CD4-positive, alpha-beta T cell (primary cell): ENCODE results near the gene CORO7. TPM values are rescaled to one million over a fixed set of nuclear protein-coding genes. Genes with fewer than 3 reads are reported as not detected.

ENCODE experiments used
- ATAC-seq: fragments of 200-7000 bp; cut with Tn5 transposase; one replicate; pipeline ENCODE4 v1.10.0; 2022; ENCODE audit warnings: mild to moderate bottlenecking; ENCODE audit not compliant: poor library complexity
- CTCF ChIA-PET: fragments of 350-600 bp; sonication (Branson Sonifier 250); formaldehyde crosslinking; loops from one replicate; lab custom pipeline; 2021; ENCODE audit warnings: antibody characterized with exemption, inconsistent platforms; lab: Charles Lee
- POLR2A ChIA-PET: fragments of 350-600 bp; sonication (Branson Sonifier 250); formaldehyde crosslinking; loops from one replicate; lab custom pipeline; 2021; ENCODE audit warnings: antibody characterized with exemption, inconsistent platforms; lab: Charles Lee
- DNase-seq, 14 experiments: peaks; one replicate each; pipeline ENCODE4 v3.0.0-alpha.2; 2013 to 2020; ENCODE audit warnings: mixed read lengths in 2 of 14
- H3K27ac ChIP-seq, 2 donors: one replicate each; pipeline versions ENCODE4 v1.5.1 to v1.7.0; 2013; ENCODE audit warnings: low read length in 2 of 2, low read depth in 1 of 2, mild to moderate bottlenecking in 1 of 2
- H3K27me3 ChIP-seq, 2 experiments: 1 replicate in 1 of 2; 2 replicates in 1 of 2; pipeline versions ENCODE4 v1.6.1 to v1.7.0; 2013; ENCODE audit warnings: low read length in 2 of 2, control low read depth in 1 of 2, mild to moderate bottlenecking in 1 of 2, moderate library complexity in 1 of 2; ENCODE audit not compliant: insufficient read depth in 2 of 2, control insufficient read depth in 1 of 2
- H3K36me3 ChIP-seq: one replicate; pipeline ENCODE4 v1.6.1; 2013; ENCODE audit warnings: low read length, control low read depth; ENCODE audit not compliant: insufficient read depth
- H3K4me1 ChIP-seq: one replicate; pipeline ENCODE4 v1.6.1; 2013; ENCODE audit warnings: low read length, control low read depth; ENCODE audit not compliant: insufficient read depth
- H3K4me3 ChIP-seq: one replicate; pipeline ENCODE4 v1.5.1; 2013; ENCODE audit warnings: mild to moderate bottlenecking, low read length, moderate library complexity
- H3K9me3 ChIP-seq, 2 experiments: 1 replicate in 1 of 2; 2 replicates in 1 of 2; pipeline versions ENCODE4 v1.6.1 to v1.7.0; 2013; ENCODE audit warnings: low read length in 2 of 2, mild to moderate bottlenecking in 2 of 2, control low read depth in 1 of 2, moderate library complexity in 1 of 2; ENCODE audit not compliant: control insufficient read depth in 1 of 2, insufficient read depth in 1 of 2
- H3K27ac Mint-ChIP-seq: one replicate; pipeline ENCODE4 v1.8.0; 2020; ENCODE audit warnings: mixed read lengths
- H3K27me3 Mint-ChIP-seq: one replicate; pipeline ENCODE4 v1.8.0; 2021; ENCODE audit warnings: mixed read lengths
- H3K36me3 Mint-ChIP-seq: one replicate; pipeline ENCODE4 v1.8.0; 2021; ENCODE audit warnings: low read depth, mixed read lengths
- H3K4me1 Mint-ChIP-seq: one replicate; pipeline ENCODE4 v1.8.0; 2021; ENCODE audit warnings: low read depth, mixed read lengths
- H3K4me3 Mint-ChIP-seq: one replicate; pipeline ENCODE4 v1.8.0; 2020; ENCODE audit warnings: mild to moderate bottlenecking, mixed read lengths
- H3K9me3 Mint-ChIP-seq: one replicate; pipeline ENCODE4 v1.8.0; 2020; ENCODE audit warnings: mixed read lengths
- intact Hi-C, 2 experiments: fragments of 100-400 bp; cut with DNase I in 1 of 2; cut with micrococcal nuclease in 1 of 2; formaldehyde crosslinking; loops; one replicate each; pipeline versions ENCODE4 v1.15.1 to v1.9.0; 2023 to 2025; cut with DNase I, micrococcal nuclease
- total RNA-seq, 174 experiments: library from RNA in 2 of 174; stranded (reverse) in 2 of 174; gene quantifications; one replicate each; pipeline ENCODE4 v1.2.3 and lab custom pipeline; 2021 to 2026
- TF ChIP-seq, protein P1 (sequence below): fragments of 200-600 bp; IDR thresholded peaks from one replicate; pipeline ENCODE4 v1.8.0; 2022; ENCODE audit warnings: antibody characterized with exemption, mild to moderate bottlenecking

CORO7 gene
- total RNA-seq, 2 experiments from 2014 or later = 801 to 805 TPM

DNA sequence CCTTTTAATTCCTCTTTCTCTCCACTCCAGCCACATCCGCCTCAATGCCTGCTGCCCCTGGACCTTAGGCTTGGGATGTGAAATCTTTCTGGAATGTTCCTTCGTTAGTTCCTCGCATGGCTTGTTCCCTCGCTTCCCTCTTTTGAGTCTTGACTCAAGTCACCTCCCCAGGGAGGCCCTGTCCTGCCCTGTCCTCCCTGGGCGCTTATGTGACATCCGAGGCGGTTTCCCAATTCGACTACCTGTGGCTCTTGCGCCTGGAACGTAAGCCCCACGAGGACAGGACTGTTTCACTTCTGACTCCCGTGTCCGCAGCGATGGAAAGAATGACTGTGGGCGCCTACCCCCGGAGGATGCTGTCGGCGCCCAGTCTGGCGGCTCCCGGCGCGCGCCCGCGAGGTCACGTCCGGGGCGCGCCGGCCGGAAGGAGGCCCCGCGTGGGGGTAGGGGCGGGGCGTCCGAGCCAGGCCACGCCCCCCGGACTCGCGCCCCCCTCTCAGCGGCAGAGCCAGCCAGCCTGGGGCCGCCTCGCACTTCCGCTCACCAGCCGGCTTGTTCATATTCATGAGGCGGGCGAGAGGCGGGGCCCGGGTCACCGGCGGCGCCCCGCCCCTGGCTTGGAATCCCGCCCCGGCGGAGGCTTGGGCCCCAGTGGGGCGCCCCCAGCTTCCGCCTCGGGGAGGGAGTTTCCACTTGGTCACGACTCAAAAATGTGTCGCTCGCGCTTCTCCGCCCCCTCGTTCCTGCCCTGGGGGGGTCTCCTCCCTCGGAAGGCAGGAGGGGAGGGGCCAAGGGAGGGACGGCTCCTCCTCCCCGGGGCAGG lies 109.0 kb downstream of the CORO7 start:
- peak; percentile 91 to 99 (median 96) for DNase-seq
- intact Hi-C loops = loop anchor here (1.0 to 5.0 kb wide), 6 partner anchors 21 to 110 kb away; partner anchors contain the start of genes TFAP4 (in 2 of the 2), CORO7 (in 1 of the 2) and PAM16 (in 1 of the 2)
- H3K27ac ChIP-seq = peak overlapping the region; percentile 82 to 90

DNA sequence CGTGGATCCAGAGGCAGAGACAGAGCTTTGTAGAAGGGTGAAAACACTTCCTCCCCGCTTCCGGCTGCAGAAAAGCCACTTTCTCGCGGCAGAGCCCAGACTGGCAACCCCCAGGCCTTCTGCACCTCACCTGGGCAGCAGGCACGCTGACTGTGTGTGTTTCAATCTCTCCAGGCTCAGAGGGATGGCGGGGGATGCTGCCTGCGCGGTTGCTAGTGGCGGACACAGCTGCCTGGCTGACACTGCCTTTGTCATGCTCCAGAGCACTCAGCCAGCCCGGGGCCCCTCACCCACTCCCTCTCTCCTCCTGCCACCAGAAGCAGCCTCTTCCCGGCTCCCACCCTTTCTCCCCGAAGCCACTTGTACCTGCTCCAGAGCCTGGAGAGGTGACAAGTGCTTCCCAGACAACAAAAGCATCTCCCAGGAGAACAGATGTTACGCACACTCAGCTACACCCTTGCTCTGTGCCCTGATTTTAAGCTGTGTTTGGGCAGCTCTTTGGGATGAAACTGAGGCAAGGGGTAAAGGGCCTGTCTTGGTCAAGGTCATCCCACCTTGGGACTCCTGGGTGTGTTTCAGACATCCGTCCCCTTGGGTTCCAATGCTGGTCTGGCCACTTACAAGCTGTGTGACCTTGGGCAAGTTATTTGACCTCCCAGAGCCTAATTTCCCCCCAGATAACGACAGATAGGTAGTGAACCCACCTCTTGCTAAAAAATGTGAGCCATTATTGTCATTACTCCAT lies 109.8 kb downstream of the CORO7 start:
- peak overlapping the region; percentile 84 for H3K4me3 Mint-ChIP-seq
- Histone ChIP-seq H3K36me3 (peaks cover 4% of the 10 kb centered on the region), H3K27ac (peak overlapping the region; percentile 80 to 81), H3K9me3 (no peaks in the 10 kb centered on the region), H3K4me3 (peak overlapping the region; percentile 64), H3K27me3 (no peaks in the 10 kb centered on the region), H3K4me1 (peaks cover 31% of the 10 kb centered on the region)
- H3K27ac Mint-ChIP-seq = peak overlapping the region; percentile 96
- ChIA-PET POLR2A (interaction anchor here (0.6 to 3.2 kb wide), 12 partner anchors 8 to 1359 kb away, joined by 3 to 21 read pairs (median 3); partner anchors contain the start of genes CORO7, GLIS2 and TFAP4), CTCF (interaction anchor here (0.9 to 2.0 kb wide), 4 partner anchors 18 to 96 kb away, joined by 3 to 11 read pairs (median 6); no protein-coding TSS in a partner anchor)
- DNase-seq (peak in 12 of 14 experiments; percentile 11 to 82 (median 48)), ATAC-seq (peak; percentile 7)
- intact Hi-C loops = loop anchor here (1.0 to 5.0 kb wide), 6 partner anchors 34 to 111 kb away; partner anchors contain the start of genes TFAP4 (in 2 of the 2), CORO7 (in 1 of the 2) and PAM16 (in 1 of the 2)
- H3K4me1 Mint-ChIP-seq = peaks cover 15% of the 10 kb centered on the region
- no peaks in the 10 kb centered on the region for H3K9me3 Mint-ChIP-seq
- TF ChIP-seq, protein P1, sequence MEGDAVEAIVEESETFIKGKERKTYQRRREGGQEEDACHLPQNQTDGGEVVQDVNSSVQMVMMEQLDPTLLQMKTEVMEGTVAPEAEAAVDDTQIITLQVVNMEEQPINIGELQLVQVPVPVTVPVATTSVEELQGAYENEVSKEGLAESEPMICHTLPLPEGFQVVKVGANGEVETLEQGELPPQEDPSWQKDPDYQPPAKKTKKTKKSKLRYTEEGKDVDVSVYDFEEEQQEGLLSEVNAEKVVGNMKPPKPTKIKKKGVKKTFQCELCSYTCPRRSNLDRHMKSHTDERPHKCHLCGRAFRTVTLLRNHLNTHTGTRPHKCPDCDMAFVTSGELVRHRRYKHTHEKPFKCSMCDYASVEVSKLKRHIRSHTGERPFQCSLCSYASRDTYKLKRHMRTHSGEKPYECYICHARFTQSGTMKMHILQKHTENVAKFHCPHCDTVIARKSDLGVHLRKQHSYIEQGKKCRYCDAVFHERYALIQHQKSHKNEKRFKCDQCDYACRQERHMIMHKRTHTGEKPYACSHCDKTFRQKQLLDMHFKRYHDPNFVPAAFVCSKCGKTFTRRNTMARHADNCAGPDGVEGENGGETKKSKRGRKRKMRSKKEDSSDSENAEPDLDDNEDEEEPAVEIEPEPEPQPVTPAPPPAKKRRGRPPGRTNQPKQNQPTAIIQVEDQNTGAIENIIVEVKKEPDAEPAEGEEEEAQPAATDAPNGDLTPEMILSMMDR = no peak
- H3K36me3 Mint-ChIP-seq = no peaks in the 10 kb centered on the region
- no peaks in the 10 kb centered on the region for H3K27me3 Mint-ChIP-seq

More for the DNA sequence above, 109.0 kb downstream of the CORO7 start:
- ChIA-PET CTCF (interaction anchor here (0.9 to 2.8 kb wide), 5 partner anchors 19 to 109 kb away, joined by 3 to 12 read pairs (median 4); partner anchors contain the start of genes CORO7 and TFAP4), POLR2A (interaction anchor here (0.9 to 3.9 kb wide), 10 partner anchors 9 to 427 kb away, joined by 3 to 48 read pairs (median 4); partner anchors contain the start of genes CORO7, DNAAF8, PAM16 and TFAP4)
- peaks cover 15% of the 10 kb centered on the region for H3K4me1 Mint-ChIP-seq
- TF ChIP-seq, protein P1 = no peak
- no peaks in the 10 kb centered on the region for H3K36me3 Mint-ChIP-seq
- Histone ChIP-seq H3K27me3 (no peaks in the 10 kb centered on the region), H3K9me3 (no peaks in the 10 kb centered on the region), H3K4me3 (peak overlapping the region; percentile 72), H3K36me3 (no peaks in the 10 kb centered on the region), H3K4me1 (peaks cover 31% of the 10 kb centered on the region)
- no peaks in the 10 kb centered on the region for H3K27me3 Mint-ChIP-seq
- peak overlapping the region; percentile 96 for H3K27ac Mint-ChIP-seq
- ATAC-seq = peak; percentile 87
- no peaks in the 10 kb centered on the region for H3K9me3 Mint-ChIP-seq
- H3K4me3 Mint-ChIP-seq = peak overlapping the region; percentile 84

Other genes starting within 250 kb of the CORO7 start
- gene SRL, start 174.5 kb downstream of the CORO7 start, total RNA-seq = not detected
- 10 to 100 TPM in 1 of 2 experiments, 1 to 10 TPM in 1; 8.6 to 10.8 TPM for gene TFAP4, start 143.6 kb downstream of the CORO7 start, total RNA-seq
- gene GLIS2, start 100.5 kb downstream of the CORO7 start, total RNA-seq = not detected
- gene PAM16, start 65.3 kb downstream of the CORO7 start, total RNA-seq = 10 to 100 TPM; 24.9 to 26.8 TPM
- gene VASN, start 44.7 kb downstream of the CORO7 start, total RNA-seq = under 1 TPM; 0.70 to 0.77 TPM
- gene DNAJA3, start 9.3 kb upstream of the CORO7 start, total RNA-seq = 10 to 100 TPM; 17.2 to 18.8 TPM
- 10 to 100 TPM; 28.6 to 29.5 TPM for gene NMRAL1, start 58.0 kb upstream of the CORO7 start, total RNA-seq
- gene HMOX2, start 59.8 kb upstream of the CORO7 start, total RNA-seq = 10 to 100 TPM; 63.4 to 66.4 TPM
- 10 to 100 TPM; 19.5 to 22.4 TPM for gene CDIP1, start 122.2 kb upstream of the CORO7 start, total RNA-seq
- under 1 TPM; 0.27 to 0.42 TPM for gene C16orf96, start 139.7 kb upstream of the CORO7 start, total RNA-seq
- 10 to 100 TPM; 17.5 to 19.3 TPM for gene UBALD1, start 198.3 kb upstream of the CORO7 start, total RNA-seq
- gene MGRN1, start 208.2 kb upstream of the CORO7 start, total RNA-seq = 10 to 100 TPM; 45.9 to 48.6 TPM